GM19240 (cell line): ENCODE results near the gene PANK4.
"Not testable (repeated sequence)": the region's sequence is repeated elsewhere in the genome, so short reads cannot be mapped to it uniquely, and the experiment has no call there.

ENCODE experiments used
- DNase-seq: peaks from one replicate; pipeline ENCODE4 v3.0.0; 2011; ENCODE audit warnings: low spot score; ENCODE audit not compliant: insufficient read length

PANK4 gene

DNA sequence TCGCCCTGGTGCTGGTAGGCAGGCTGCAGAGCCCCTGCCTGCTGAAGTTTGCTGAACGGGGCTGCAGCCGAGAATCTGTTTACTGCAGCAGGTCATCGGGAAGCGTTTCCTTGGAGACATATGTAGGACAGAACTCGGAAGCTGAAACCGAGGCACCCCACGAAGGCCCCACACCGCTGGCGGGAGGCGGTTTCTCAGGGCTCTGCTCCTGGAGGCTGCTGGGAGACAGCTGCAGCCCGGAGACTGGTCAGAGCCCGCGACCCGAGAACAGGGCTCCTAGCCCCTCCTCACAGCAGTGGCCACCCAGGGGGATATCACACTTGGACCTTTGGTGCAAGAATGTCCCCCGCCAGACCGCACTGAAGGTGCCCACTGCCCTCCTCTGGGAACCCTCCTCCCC is 63.0 kb downstream of the PANK4 start:
- no peak for DNase-seq

- DNase-seq = no peak
Measured at GRCh38 chr1:2462819-2463218, 63.6 kb downstream of the PANK4 start.

DNA sequence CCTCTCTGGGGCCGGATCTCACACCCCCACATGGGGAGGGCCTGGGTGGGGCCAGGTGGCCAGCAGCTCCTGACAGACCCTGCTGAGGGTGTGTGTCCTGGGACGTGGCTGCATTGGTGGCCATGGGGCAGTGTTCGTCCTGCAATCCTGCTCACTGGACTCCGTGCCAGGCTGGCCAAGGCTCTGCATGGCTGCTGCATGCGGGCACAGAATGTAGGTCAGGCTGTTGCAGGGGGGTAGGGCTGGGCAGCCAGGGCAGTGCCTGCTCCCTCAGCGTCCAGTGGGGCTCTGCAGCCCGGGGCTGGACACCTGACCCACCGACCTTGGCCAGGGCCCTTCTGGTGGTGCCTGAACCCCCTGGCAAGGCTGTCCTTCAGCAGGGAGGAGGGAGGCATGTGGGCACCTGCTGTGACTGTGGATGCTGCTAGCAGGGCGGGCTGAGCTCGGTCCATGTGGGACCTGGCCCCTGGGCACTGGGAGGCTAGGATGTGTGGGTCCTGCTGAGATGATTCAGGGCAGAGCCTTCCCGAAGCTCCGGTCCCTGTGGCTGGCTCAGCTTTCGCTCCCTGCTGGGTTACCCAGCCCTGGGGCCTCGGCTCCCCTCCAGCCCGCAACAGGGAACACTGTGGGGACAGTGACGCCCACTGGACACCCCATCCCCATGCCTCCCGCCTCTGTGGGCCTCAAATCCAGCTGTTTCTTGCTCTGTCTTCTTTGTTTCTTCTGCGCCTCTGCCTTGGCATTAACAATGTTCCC is 65.2 kb downstream of the PANK4 start:
- no peak for DNase-seq

DNA sequence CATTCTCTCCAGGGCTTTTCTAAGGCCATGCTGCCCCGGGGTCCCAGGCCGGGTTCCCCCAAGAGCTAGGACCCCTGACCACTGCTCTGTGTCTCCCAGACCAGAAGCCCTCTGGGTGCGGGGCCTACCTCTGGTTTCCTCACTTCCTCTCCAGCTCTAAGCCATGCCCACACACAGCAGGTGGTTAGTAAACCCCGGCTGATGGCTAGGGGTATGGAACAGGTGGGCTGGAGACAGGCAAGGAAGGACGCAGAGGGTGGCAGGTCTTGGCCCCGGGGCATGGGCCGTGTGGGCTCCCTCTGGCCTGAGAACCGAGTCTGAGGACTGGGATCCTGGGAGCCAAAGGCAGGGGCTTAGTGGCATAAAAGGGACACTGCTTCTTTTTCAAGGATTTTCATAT is 66.2 kb downstream of the PANK4 start:
- DNase-seq = no peak

- no peak for DNase-seq
Measured at GRCh38 chr1:2459757-2460156, 66.6 kb downstream of the PANK4 start.

DNA sequence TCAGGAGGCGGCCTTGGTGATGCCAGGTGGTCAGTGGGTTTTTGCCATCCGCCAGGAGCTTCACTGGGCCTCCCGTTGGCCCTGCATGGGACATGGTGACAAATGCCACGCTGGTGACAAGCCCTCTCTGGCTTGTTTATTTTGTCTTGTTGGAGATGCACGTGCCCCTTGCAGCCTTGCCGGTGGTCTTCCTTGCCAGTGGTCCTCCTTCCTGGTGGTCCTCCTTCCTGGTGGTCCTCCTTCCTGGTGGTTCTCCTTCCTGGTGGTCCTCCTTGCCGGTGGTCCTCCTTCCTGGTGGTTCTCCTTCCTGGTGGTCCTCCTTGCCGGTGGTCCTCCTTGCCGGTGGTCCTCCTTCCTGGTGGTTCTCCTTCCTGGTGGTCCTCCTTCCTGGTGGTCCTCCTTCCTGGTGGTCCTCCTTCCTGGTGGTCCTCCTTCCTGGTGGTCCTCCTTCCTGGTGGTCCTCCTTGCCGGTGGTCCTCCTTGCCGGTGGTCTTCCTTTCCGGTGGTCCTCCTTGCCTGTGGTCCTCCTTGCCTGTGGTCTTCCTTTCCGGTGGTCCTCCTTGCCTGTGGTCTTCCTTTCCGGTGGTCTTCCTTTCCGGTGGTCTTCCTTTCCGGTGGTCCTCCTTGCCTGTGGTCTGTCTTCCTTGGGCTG is 67.2 kb downstream of the PANK4 start:
- DNase-seq = not testable (repeated sequence)

GRCh38 chr1:2458687-2459086 is 67.7 kb downstream of the PANK4 start:
- no peak for DNase-seq
